Gastroesophageal sphincter (tissue), 3 donors: ENCODE data around the gene PHRF1.

Experiments
- EP300 ChIP-seq: sonication (generic); formaldehyde crosslinking; IDR thresholded peaks from one replicate; pipeline ENCODE4 v1.6.1; 2017; ENCODE audit warnings: antibody characterized with exemption, mild to moderate bottlenecking
- POLR2A ChIP-seq, 2 donors: fragments of 450-650 bp; IDR thresholded peaks; one replicate each; pipeline ENCODE4 v1.6.1; 2017; ENCODE audit warnings: antibody characterized with exemption in 2 of 2, mild to moderate bottlenecking in 2 of 2, moderate library complexity in 1 of 2
- TF ChIP-seq, protein P1 (sequence below), 4 experiments: fragments of 200-600 bp in 2 of 4; fragments of 450-650 bp in 2 of 4; sonication (generic) in 1 of 4; IDR thresholded peaks; one replicate each; pipeline ENCODE4 v1.5.1; 2017 to 2019; ENCODE audit warnings: antibody characterized with exemption in 4 of 4, mild to moderate bottlenecking in 2 of 4, moderate library complexity in 2 of 4

DNA sequence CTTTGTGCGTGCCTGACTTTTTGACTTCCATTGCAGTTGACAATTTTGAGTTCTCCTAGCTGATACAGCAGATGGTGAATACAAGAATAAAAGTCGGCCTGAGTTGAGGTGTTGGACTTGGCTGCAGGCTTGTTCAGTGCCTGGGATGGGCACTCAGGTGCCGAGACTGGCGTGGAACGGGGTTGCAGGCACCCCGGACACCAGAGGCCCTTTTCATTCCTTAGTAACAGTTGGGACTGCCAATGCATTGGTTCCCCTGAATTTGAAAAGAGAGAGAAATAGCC lies 1.3 kb downstream of the PHRF1 start:
- TF ChIP-seq EP300, result no peak
- TF ChIP-seq, protein P1, sequence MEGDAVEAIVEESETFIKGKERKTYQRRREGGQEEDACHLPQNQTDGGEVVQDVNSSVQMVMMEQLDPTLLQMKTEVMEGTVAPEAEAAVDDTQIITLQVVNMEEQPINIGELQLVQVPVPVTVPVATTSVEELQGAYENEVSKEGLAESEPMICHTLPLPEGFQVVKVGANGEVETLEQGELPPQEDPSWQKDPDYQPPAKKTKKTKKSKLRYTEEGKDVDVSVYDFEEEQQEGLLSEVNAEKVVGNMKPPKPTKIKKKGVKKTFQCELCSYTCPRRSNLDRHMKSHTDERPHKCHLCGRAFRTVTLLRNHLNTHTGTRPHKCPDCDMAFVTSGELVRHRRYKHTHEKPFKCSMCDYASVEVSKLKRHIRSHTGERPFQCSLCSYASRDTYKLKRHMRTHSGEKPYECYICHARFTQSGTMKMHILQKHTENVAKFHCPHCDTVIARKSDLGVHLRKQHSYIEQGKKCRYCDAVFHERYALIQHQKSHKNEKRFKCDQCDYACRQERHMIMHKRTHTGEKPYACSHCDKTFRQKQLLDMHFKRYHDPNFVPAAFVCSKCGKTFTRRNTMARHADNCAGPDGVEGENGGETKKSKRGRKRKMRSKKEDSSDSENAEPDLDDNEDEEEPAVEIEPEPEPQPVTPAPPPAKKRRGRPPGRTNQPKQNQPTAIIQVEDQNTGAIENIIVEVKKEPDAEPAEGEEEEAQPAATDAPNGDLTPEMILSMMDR (IDR thresholded peaks at IDR 0.05), result no peak
- TF ChIP-seq POLR2A (IDR thresholded peaks at IDR 0.05), result no peak
